Suprapubic skin (tissue), 3 donors: ENCODE results near the gene ZNHIT2.

ENCODE experiments used
- CTCF ChIP-seq, 2 donors: fragments of 200-600 bp in 1 of 2; fragments of 450-650 bp in 1 of 2; sonication (generic) in 1 of 2; IDR thresholded peaks; one replicate each; pipeline ENCODE4 v1.5.1; 2016 to 2019; ENCODE audit warnings: antibody characterized with exemption in 2 of 2, mild to moderate bottlenecking in 1 of 2, moderate library complexity in 1 of 2
- POLR2A ChIP-seq, 2 donors: fragments of 450-650 bp; IDR thresholded peaks; one replicate each; pipeline ENCODE4 v1.6.1; 2017; ENCODE audit warnings: antibody characterized with exemption in 2 of 2, mild to moderate bottlenecking in 2 of 2, moderate library complexity in 2 of 2

GRCh38 chr11:65121447-65121864 is 4.0 kb upstream of the ZNHIT2 start:
- TF ChIP-seq CTCF (IDR thresholded peaks at IDR 0.05) = no peak
- no peak for TF ChIP-seq POLR2A (IDR thresholded peaks at IDR 0.05)
